ENCODE results near the gene PCID2. TPM values are rescaled to one million over a fixed set of nuclear protein-coding genes. Genes with fewer than 3 reads are reported as not detected.
A peak's percentile ranks its signal among the peaks of the same experiment; 100 is the strongest.

Gene PCID2
- total and polyA plus RNA-seq, 2 of the 13 experiments (the other 11 are each of a cell fraction or from before 2014, with no cell fraction given), result 65.0 to 111 TPM

DNA sequence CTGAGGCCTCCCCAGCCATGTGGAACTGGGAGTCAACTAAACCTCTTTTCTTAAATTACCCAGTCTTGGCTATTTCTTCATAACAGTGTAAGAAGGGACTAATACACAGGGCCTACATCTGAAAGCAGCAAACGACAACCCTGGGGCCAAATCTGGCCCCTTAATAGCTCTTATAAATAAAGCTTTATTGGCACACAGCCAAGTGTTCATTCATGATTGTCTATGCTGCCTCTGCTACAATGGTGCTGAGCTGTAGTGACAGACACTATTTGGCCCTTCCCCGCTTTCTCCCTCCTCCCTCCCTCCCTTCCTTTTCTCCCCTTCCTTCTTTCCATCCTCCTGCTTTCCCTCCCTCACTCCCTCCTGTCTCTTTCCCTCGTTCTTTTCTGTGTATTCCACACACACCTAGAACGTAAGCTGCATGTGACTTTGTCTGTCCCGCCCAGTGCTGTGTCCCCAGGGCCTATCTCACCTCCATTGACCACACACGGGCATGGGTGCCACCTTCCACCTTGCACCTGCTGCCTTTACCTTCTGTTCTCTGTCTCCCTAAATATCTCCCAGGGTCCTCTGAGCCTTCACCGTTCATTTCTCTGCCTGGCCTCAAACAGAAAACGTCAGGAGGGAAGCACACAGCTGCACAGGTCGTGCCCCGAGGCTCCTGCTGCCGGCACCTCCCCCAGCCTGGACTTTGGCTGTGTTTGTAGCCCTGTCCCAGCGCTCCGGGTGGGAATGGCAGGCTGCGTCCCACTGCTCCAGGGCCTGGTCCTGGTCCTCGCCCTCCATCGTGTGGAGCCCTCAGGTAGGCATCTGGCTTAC is 50.3 kb downstream of the PCID2 start, which contains the start of gene PROZ (continued):
- TF ChIP-seq, protein P1, sequence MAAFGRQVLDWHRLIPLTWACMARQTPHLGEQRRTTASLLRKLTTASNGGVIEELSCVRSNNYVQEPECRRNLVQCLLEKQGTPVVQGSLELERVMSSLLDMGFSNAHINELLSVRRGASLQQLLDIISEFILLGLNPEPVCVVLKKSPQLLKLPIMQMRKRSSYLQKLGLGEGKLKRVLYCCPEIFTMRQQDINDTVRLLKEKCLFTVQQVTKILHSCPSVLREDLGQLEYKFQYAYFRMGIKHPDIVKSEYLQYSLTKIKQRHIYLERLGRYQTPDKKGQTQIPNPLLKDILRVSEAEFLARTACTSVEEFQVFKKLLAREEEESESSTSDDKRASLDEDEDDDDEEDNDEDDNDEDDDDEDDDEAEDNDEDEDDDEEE (CRISPR knock-in tag; IDR thresholded peaks at IDR 0.05), result 0 out of 2 replicates have a peak, but pooled peaks have one; percentile 81
- no peak for TF ChIP-seq NFATC3 (CRISPR knock-in tag; IDR thresholded peaks at IDR 0.05)
- peak; percentile 82; the same call in 1 of the 2 replicates for TF ChIP-seq MIXL1 (CRISPR knock-in tag; IDR thresholded peaks at IDR 0.05)
- TF ChIP-seq TEAD3 (CRISPR knock-in tag; optimal IDR thresholded peaks at IDR 0.05; ENCODE audit: borderline replicate concordance), result peak; percentile 63
- TF ChIP-seq, protein P2, sequence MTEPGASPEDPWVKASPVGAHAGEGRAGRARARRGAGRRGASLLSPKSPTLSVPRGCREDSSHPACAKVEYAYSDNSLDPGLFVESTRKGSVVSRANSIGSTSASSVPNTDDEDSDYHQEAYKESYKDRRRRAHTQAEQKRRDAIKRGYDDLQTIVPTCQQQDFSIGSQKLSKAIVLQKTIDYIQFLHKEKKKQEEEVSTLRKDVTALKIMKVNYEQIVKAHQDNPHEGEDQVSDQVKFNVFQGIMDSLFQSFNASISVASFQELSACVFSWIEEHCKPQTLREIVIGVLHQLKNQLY (CRISPR knock-in tag; IDR thresholded peaks at IDR 0.05), result peak; percentile 49; the same call in 1 of the 2 replicates
- TF ChIP-seq ZNF451 (CRISPR knock-in tag; IDR thresholded peaks at IDR 0.05), result 0 out of 2 replicates have a peak, but pooled peaks have one; percentile 24
- TF ChIP-seq FOXA3 (CRISPR knock-in tag; IDR thresholded peaks at IDR 0.05), result peak; percentile 68; the same call in 1 of the 2 replicates
- TF ChIP-seq, protein P3, sequence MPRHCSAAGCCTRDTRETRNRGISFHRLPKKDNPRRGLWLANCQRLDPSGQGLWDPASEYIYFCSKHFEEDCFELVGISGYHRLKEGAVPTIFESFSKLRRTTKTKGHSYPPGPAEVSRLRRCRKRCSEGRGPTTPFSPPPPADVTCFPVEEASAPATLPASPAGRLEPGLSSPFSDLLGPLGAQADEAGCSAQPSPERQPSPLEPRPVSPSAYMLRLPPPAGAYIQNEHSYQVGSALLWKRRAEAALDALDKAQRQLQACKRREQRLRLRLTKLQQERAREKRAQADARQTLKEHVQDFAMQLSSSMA (CRISPR knock-in tag; IDR thresholded peaks at IDR 0.05), result peak; percentile 90
- TF ChIP-seq, protein P4, sequence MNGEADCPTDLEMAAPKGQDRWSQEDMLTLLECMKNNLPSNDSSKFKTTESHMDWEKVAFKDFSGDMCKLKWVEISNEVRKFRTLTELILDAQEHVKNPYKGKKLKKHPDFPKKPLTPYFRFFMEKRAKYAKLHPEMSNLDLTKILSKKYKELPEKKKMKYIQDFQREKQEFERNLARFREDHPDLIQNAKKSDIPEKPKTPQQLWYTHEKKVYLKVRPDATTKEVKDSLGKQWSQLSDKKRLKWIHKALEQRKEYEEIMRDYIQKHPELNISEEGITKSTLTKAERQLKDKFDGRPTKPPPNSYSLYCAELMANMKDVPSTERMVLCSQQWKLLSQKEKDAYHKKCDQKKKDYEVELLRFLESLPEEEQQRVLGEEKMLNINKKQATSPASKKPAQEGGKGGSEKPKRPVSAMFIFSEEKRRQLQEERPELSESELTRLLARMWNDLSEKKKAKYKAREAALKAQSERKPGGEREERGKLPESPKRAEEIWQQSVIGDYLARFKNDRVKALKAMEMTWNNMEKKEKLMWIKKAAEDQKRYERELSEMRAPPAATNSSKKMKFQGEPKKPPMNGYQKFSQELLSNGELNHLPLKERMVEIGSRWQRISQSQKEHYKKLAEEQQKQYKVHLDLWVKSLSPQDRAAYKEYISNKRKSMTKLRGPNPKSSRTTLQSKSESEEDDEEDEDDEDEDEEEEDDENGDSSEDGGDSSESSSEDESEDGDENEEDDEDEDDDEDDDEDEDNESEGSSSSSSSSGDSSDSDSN (CRISPR knock-in tag; IDR thresholded peaks at IDR 0.05), result peak; percentile 80
- 0 out of 2 replicates have a peak, but pooled peaks have one; percentile 41 for TF ChIP-seq MEIS2 (CRISPR knock-in tag; IDR thresholded peaks at IDR 0.05)
- peak; percentile 62; the same call in 1 of the 2 replicates for TF ChIP-seq ZNF792 (CRISPR knock-in tag; IDR thresholded peaks at IDR 0.05)
- TF ChIP-seq, protein P5, sequence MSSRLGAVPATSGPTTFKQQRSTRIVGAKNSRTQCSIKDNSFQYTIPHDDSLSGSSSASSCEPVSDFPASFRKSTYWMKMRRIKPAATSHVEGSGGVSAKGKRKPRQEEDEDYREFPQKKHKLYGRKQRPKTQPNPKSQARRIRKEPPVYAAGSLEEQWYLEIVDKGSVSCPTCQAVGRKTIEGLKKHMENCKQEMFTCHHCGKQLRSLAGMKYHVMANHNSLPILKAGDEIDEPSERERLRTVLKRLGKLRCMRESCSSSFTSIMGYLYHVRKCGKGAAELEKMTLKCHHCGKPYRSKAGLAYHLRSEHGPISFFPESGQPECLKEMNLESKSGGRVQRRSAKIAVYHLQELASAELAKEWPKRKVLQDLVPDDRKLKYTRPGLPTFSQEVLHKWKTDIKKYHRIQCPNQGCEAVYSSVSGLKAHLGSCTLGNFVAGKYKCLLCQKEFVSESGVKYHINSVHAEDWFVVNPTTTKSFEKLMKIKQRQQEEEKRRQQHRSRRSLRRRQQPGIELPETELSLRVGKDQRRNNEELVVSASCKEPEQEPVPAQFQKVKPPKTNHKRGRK (CRISPR knock-in tag; IDR thresholded peaks at IDR 0.05), result peak; percentile 95
- peak; percentile 25 for TF ChIP-seq STAG1 (CRISPR knock-in tag; IDR thresholded peaks at IDR 0.05)
- TF ChIP-seq KAT2B (IDR thresholded peaks at IDR 0.05; ENCODE audit: borderline replicate concordance, low read depth, low read length), result no peak
- TF ChIP-seq ZNF768 (CRISPR knock-in tag; IDR thresholded peaks at IDR 0.05), result peak; percentile 71
- 0 out of 2 replicates have a peak, but pooled peaks have one; percentile 35 for TF ChIP-seq ZNF839 (CRISPR knock-in tag; IDR thresholded peaks at IDR 0.05; ENCODE audit: borderline replicate concordance)
- peak; percentile 7; the same call in 1 of the 2 replicates for TF ChIP-seq ZNF644 (CRISPR knock-in tag; IDR thresholded peaks at IDR 0.05; ENCODE audit: low read depth)
- TF ChIP-seq ZNF234 (CRISPR knock-in tag; conservative IDR thresholded peaks at IDR 0.05), result no peak
- TF ChIP-seq AGO1 (IDR thresholded peaks at IDR 0.05; ENCODE audit: low read depth, low read length, poor library complexity, severe bottlenecking), result no peak
- peak; percentile 79; the same call in 1 of the 2 replicates for TF ChIP-seq MEF2D (CRISPR knock-in tag; IDR thresholded peaks at IDR 0.05)
- no peak for TF ChIP-seq JUNB (CRISPR knock-in tag; IDR thresholded peaks at IDR 0.05; ENCODE audit: borderline replicate concordance)
- TF ChIP-seq ZNF224 (CRISPR knock-in tag; IDR thresholded peaks at IDR 0.05), result no peak
- peak; percentile 21; the same call in 1 of the 2 replicates for TF ChIP-seq SPEN (CRISPR knock-in tag; IDR thresholded peaks at IDR 0.05; ENCODE audit: low read depth)
- TF ChIP-seq CC2D1A (CRISPR knock-in tag; IDR thresholded peaks at IDR 0.05), result no peak
- TF ChIP-seq SAP130 (CRISPR knock-in tag; IDR thresholded peaks at IDR 0.05; ENCODE audit: low read depth), result peak; percentile 92

Data from HepG2 (cell line).